HG02678 (cell line): ENCODE measurements around the gene KTN1.

Source experiments
- ATAC-seq: cut with Tn5 transposase; IDR thresholded peaks from one replicate; pipeline ENCODE4 v1.9.1; 2021; ENCODE audit warnings: mild to moderate bottlenecking, moderate library complexity; ENCODE audit not compliant: unreplicated experiment

Gene KTN1

GRCh38 chr14:55579724-55580469 is at the start of gene KTN1:
Gene KTN1 (plus strand): TSS chr14:55580207. CDS start chr14:55612049, 31,842 bp downstream.
- ATAC-seq: peak; percentile 86

- ATAC-seq: no peak
Observed at GRCh38 chr14:55530464-55530863, 49.5 kb upstream of the KTN1 start.

- no peak for ATAC-seq
Observed at GRCh38 chr14:55532645-55533344, 47.2 kb upstream of the KTN1 start.

- no peak for ATAC-seq
Observed at GRCh38 chr14:55533960-55534359, 46.0 kb upstream of the KTN1 start.

- no peak for ATAC-seq
Observed at GRCh38 chr14:55535516-55536203, 44.3 kb upstream of the KTN1 start.

GRCh38 chr14:55536204-55536708 is 43.8 kb upstream of the KTN1 start:
- no peak for ATAC-seq

GRCh38 chr14:55537782-55538181 is 42.2 kb upstream of the KTN1 start:
- ATAC-seq: no peak

- no peak for ATAC-seq
Observed at GRCh38 chr14:55539975-55540374, 40.0 kb upstream of the KTN1 start.

GRCh38 chr14:55540847-55541773 is 38.9 kb upstream of the KTN1 start:
- no peak for ATAC-seq

GRCh38 chr14:55545779-55546178 is 34.2 kb upstream of the KTN1 start:
- ATAC-seq: peak; percentile 6

- ATAC-seq: peak; percentile 76
Observed at GRCh38 chr14:55546212-55546874, 33.7 kb upstream of the KTN1 start.

- ATAC-seq: peak; percentile 33
Observed at GRCh38 chr14:55547650-55548315, 32.2 kb upstream of the KTN1 start.

- ATAC-seq: no peak
Observed at GRCh38 chr14:55553791-55554190, 26.2 kb upstream of the KTN1 start.

GRCh38 chr14:55556929-55557623 is 22.9 kb upstream of the KTN1 start:
- ATAC-seq: no peak

GRCh38 chr14:55562135-55562534 is 17.9 kb upstream of the KTN1 start:
- ATAC-seq: no peak

GRCh38 chr14:55568618-55569017 is 11.4 kb upstream of the KTN1 start:
- ATAC-seq: no peak

GRCh38 chr14:55571125-55571889 is 8.7 kb upstream of the KTN1 start:
- peak; percentile 57 for ATAC-seq

- no peak for ATAC-seq
Observed at GRCh38 chr14:55572578-55572977, 7.4 kb upstream of the KTN1 start.
